Measurements from ENCODE around the gene HAUS1. TPM values are rescaled to one million over a fixed set of nuclear protein-coding genes. Genes with fewer than 3 reads are reported as not detected.

The HAUS1 gene
- total and polyA plus RNA-seq, 2 of the 8 experiments (the other 6 are each of a cell fraction or from before 2014, with no cell fraction given) = 104 TPM

GRCh38 chr18:46110406-46110805 is 6.2 kb downstream of the HAUS1 start:
- H3K4me3 ChIP-seq (ENCODE audit: extremely low read depth in 1 of 4, insufficient read depth in 2 of 4, low read depth in 3 of 4, low read length in 4 of 4) = no peak overlapping the region
- no peak overlapping the region for H3K56ac ChIP-seq (replicated peaks; ENCODE audit: insufficient read length, low read depth, low read length)
- H3K4me2 ChIP-seq (ENCODE audit: insufficient read depth in 1 of 2, low read depth in 2 of 2, low read length in 2 of 2) = no peak overlapping the region
- DNase-seq (ENCODE audit: low read depth in 1 of 2, low spot score in 2 of 2) = no peak
- no peak overlapping the region for H3K18ac ChIP-seq (ENCODE audit: extremely low read depth, low read length)
- H4K91ac ChIP-seq (replicated peaks; ENCODE audit: insufficient read length, low read length) = no peak overlapping the region
- H3K36me3 ChIP-seq (ENCODE audit: control insufficient read depth in 2 of 4, insufficient read depth in 4 of 4, low read length in 3 of 4) = peaks cover 5 to 54% (median 20%) of the 10 kb centered on the region in 4 experiments; a peak in 6 of 8 replicates
- no peak overlapping the region for H2BK5ac ChIP-seq (ENCODE audit: low read depth, low read length)
- no peaks in the 10 kb centered on the region; the same call in 1 of the 2 replicates for H3K79me1 ChIP-seq (ENCODE audit: low read depth, low read length)
- no peak overlapping the region for H2AK5ac ChIP-seq (ENCODE audit: low read depth, low read length)
- peaks cover 0 to 8% of the 10 kb centered on the region in 2 experiments; a peak in 1 of 4 replicates for H3K79me2 ChIP-seq (ENCODE audit: control insufficient read depth in 1 of 2, insufficient read depth in 2 of 2, low read length in 2 of 2)
- H2BK12ac ChIP-seq (ENCODE audit: low read depth, low read length) = no peak overlapping the region
- no peaks in the 10 kb centered on the region for H3K27me3 ChIP-seq (replicated peaks in 1 of 4; ENCODE audit: control insufficient read depth in 3 of 4, extremely low read depth in 1 of 4, insufficient read depth in 3 of 4, low read length in 3 of 4)
- TF ChIP-seq SIX5 (IDR thresholded peaks at IDR 0.05; ENCODE audit: low read depth, low read length) (no peak), CHD1 (IDR thresholded peaks at IDR 0.05; ENCODE audit: low read depth, low read length) (no peak), SP1 (IDR thresholded peaks at IDR 0.05; ENCODE audit: low read depth, low read length) (no peak), JUND (IDR thresholded peaks at IDR 0.05; ENCODE audit: low read length) (no peak), TEAD4 (IDR thresholded peaks at IDR 0.05; ENCODE audit: low read depth, low read length) (no peak), TBP (IDR thresholded peaks at IDR 0.05; ENCODE audit: low read depth, low read length) (no peak), GABPA (IDR thresholded peaks at IDR 0.05; ENCODE audit: borderline replicate concordance, insufficient read depth, low read length) (no peak), CHD2 (IDR thresholded peaks at IDR 0.05; ENCODE audit: low read length) (no peak), CREB1 (IDR thresholded peaks at IDR 0.05) (no peak), USF2 (IDR thresholded peaks at IDR 0.05; ENCODE audit: low read length) (no peak)
- H2BK15ac ChIP-seq (ENCODE audit: low read length) = no peak overlapping the region
- POLR2A ChIA-PET (ENCODE audit: partially characterized antibody) = interaction anchor here (0.7 to 1.9 kb wide), 3 partner anchors 12 to 39 kb away, joined by 3 to 6 read pairs (median 4); partner anchors contain the start of gene ATP5F1A
- no peak overlapping the region for H3K4ac ChIP-seq (replicated peaks; ENCODE audit: insufficient read length, low read depth, low read length)
- H2BK120ac ChIP-seq (replicated peaks; ENCODE audit: low read depth, low read length) = no peak overlapping the region
- FAIRE-seq = no peak
- H3K23me2 ChIP-seq (ENCODE audit: low read depth, low read length) = no peaks in the 10 kb centered on the region
- CTCF ChIA-PET (ENCODE audit: partially characterized antibody) = no interaction called here
- peaks cover 0 to 2% of the 10 kb centered on the region in 2 experiments for H4K20me1 ChIP-seq (replicated peaks in 1 of 2; ENCODE audit: control insufficient read depth in 1 of 2, insufficient read depth in 2 of 2, low read length in 2 of 2)
- H3K9me3 ChIP-seq (ENCODE audit: insufficient read depth in 2 of 2, low read depth in 1 of 2, low read length in 1 of 2) = no peaks in the 10 kb centered on the region
- H3K9ac ChIP-seq (replicated peaks in 1 of 4; ENCODE audit: extremely low read depth in 1 of 4, low read depth in 3 of 4, low read length in 3 of 4) = no peak overlapping the region
- H2BK20ac ChIP-seq (ENCODE audit: low read length) = no peak overlapping the region
- no peak overlapping the region for H3K14ac ChIP-seq (ENCODE audit: insufficient read length)
- H2AFZ ChIP-seq (ENCODE audit: low read length) = no peak overlapping the region
- H3K4me1 ChIP-seq (replicated peaks in 1 of 4; ENCODE audit: control insufficient read depth in 3 of 4, insufficient read depth in 4 of 4, low read length in 3 of 4) = no peaks in the 10 kb centered on the region
- 88% methylated on average over 3 of the region's 3 CpGs; no CpG with 5 or more reads in 1 of the 2 experiments for WGBS, 2 experiments (ENCODE audit: extremely low coverage in 1 of 2, insufficient coverage in 1 of 2, insufficient read length in 1 of 2, insufficient replicate concordance in 2 of 2, low coverage in 1 of 2, low lambda C conversion rate in 2 of 2, missing lambda C conversion rate in 1 of 2)
- no peak overlapping the region for H3K23ac ChIP-seq (ENCODE audit: insufficient read length)
- H4K5ac ChIP-seq (ENCODE audit: insufficient read length, low read depth, low read length) = no peak overlapping the region
- H3K27ac ChIP-seq (ENCODE audit: low read depth, low read length) = no peak overlapping the region
- H4K8ac ChIP-seq (ENCODE audit: extremely low read depth, insufficient read depth, low read length) = no peak overlapping the region
